GM12864 (cell line): ENCODE data around the gene DCAKD.

Experiments
- DNase-seq: peaks from one replicate; pipeline ENCODE4 v3.0.0-alpha.2; 2011; ENCODE audit warnings: low read depth
- H3K4me3 ChIP-seq: 2 replicates; pipeline ENCODE4 v1.5.1; 2011; ENCODE audit warnings: mild to moderate bottlenecking, low read depth, low read length, control low read depth
- TF ChIP-seq, protein P1 (sequence below): IDR thresholded peaks from 2 replicates; pipeline ENCODE4 v1.5.1; 2011; ENCODE audit warnings: low read depth, mild to moderate bottlenecking, moderate library complexity, low read length, control low read depth, inconsistent platforms; ENCODE audit errors: missing control alignments

The DCAKD gene

DNA sequence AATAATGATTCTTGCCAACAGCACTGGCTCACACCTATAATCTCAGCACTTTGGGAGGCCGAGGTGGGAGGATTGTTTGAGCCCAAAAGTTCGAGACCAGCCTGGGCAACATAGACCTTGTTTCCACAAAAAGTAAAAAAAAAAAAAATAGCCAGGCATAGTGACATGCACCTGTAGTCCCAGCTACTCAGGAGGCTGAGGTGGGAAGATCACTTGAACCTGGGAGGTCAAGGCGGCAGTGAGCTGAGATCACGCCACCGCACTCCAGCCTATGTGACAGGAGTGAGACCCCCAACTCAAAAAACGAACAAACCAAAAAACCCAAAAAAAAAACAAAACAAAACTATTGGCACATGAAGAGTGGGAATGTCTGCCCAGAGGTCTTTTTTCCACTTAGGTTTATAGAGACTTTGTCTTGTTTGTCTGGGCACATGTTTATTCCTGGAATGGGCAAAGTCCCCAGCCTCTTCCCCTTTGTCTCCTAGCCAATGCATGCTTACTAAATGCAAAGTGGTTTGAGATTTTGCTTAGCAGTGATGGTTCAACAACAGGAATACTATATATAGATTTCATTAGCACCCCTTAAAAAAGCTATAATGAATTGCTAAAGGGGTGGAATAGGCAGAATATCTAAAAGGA, 35.6 kb upstream of the DCAKD start:
- TF ChIP-seq, protein P1, sequence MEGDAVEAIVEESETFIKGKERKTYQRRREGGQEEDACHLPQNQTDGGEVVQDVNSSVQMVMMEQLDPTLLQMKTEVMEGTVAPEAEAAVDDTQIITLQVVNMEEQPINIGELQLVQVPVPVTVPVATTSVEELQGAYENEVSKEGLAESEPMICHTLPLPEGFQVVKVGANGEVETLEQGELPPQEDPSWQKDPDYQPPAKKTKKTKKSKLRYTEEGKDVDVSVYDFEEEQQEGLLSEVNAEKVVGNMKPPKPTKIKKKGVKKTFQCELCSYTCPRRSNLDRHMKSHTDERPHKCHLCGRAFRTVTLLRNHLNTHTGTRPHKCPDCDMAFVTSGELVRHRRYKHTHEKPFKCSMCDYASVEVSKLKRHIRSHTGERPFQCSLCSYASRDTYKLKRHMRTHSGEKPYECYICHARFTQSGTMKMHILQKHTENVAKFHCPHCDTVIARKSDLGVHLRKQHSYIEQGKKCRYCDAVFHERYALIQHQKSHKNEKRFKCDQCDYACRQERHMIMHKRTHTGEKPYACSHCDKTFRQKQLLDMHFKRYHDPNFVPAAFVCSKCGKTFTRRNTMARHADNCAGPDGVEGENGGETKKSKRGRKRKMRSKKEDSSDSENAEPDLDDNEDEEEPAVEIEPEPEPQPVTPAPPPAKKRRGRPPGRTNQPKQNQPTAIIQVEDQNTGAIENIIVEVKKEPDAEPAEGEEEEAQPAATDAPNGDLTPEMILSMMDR, result no peak
- no peak for DNase-seq
- H3K4me3 ChIP-seq, result no peak overlapping the region

- TF ChIP-seq, protein P1, result no peak
Measured at GRCh38 chr17:45086391-45086790, 35.0 kb upstream of the DCAKD start.

DNA sequence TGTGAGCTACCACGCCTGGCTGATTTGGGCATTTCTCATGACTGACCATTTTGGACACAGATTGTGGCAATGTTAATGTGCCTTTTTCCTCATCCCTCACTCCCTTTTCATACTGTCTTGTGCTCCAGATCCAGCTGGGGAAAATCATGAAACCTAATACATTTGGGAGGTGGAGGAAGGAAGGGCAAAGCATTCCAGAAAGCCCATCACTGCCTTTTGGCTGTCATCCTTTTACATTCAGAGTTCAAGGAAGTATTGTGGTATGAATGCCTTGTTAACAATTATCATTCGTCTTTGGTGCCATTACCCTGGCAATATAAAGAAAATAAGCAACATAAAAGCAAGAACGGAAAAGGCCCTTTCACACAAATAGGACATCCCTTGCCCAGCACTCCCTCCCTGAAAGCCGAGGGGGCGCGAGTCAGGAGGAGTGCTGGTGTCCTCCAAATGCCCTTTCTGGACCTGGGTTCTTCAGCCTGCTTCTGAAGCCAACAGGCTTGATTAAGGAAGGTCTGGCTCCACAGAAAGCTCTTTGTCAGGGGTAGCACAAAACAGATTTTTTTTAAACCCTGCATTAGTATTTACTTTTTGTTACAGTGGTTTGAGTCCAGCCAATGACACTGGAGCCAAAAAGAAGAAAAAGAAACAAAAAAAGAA, 29.7 kb upstream of the DCAKD start:
- DNase-seq, result no peak
- TF ChIP-seq, protein P1, result no peak
- H3K4me3 ChIP-seq, result no peak overlapping the region

More at GRCh38 chr17:45086391-45086790, 35.0 kb upstream of the DCAKD start:
- no peak for DNase-seq
- no peak overlapping the region for H3K4me3 ChIP-seq

DNA sequence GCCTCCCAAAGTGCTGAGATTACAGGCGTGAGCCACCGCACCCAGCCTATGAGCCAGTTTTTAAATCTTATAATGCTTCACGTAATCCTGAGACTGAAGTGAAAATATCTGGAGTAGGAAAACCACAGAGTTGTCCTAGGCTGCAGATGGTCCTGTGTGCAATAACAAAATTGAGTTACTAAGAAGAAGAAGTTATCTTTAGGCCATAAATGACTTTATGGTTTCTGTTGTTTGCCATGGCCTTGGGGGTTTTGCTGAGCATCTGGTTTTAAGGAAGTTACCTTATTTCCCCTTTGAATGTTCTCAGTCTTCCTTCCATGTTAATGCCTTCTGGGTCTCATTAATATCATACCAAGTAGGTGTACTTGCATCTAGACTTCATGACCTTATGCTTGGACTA, 26.2 kb upstream of the DCAKD start:
- H3K4me3 ChIP-seq, result no peak overlapping the region
- DNase-seq, result peak; percentile 49

DNA sequence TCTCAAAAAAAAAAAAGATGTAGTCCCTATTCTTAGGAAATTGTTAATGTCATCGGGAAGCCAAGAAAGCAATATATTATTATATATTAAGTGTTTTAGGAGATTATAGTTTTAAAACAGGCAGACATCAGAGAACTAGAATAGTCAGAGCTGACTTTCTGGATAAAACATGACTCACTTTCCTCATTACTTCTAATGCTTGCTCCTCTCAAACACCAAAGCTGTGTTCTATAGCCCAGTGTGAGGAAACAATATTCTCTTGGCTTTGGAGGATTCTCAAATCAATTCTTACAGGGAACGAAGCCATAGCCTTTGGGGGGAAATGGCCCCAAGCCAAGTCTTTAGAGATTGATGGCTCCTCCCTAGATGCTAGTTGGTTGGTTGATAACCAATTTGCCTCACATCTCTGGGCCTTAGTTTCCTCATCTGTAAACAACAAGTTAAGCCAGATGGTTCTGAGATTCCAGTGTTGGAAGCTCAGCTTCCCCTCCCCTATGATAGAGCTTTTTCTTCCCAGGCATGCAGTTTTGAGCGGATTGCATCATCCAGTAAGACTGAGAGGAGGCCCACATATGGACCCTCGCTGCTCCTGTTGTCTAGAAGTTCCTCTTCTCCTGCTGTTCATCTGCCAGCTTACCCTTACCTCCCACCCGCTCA, 22.1 kb upstream of the DCAKD start:
- no peak overlapping the region for H3K4me3 ChIP-seq
- no peak for DNase-seq
- TF ChIP-seq, protein P1, result no peak

More for the DNA sequence above, 26.2 kb upstream of the DCAKD start:
- TF ChIP-seq, protein P1, result no peak

DNA sequence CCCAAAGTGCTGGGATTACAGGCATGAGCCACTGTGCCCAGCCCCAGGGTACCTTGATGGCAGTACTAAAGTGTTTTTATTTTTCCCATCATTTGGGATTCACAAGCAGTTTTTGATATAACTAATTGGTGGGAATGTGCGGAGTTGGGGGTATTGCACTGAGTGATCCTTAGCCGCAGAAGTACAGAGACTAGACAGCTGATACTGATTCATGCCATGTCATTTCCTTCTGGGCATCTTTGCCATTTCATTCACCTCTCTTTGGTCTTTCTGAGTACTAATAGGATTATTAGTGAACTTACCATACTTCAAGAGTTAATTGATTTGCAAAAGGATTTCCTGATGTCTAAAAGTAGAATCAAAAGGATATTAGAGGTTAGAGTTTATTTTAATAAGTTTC, 19.4 kb upstream of the DCAKD start:
- no peak overlapping the region for H3K4me3 ChIP-seq
- TF ChIP-seq, protein P1, result no peak
- DNase-seq, result no peak

DNA sequence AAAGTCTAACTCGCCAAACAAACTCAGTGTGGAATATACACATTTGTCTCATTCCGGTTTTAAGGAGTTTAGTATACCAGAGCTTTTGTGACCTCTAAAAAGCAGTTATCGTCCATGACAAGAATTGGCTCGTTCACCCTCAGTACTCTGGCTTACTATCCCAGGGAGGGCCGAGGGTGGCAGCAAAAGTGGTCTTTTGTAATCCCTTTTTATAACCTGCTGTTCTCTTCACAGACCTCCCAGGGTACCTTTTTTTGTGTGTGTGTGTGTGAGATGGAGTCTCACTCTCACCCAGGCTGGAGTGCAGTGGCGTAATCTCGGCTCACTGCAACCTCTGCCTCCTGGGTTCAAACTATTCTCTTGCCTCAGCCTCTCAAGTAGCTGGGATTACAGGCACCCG, 18.6 kb upstream of the DCAKD start:
- TF ChIP-seq, protein P1, result no peak
- no peak for DNase-seq
- no peak overlapping the region for H3K4me3 ChIP-seq
